Measurements from ENCODE around the gene ENPP3. TPM values are rescaled to one million over a fixed set of nuclear protein-coding genes. Genes with fewer than 3 reads are reported as not detected.

The ENPP3 gene
- polyA plus RNA-seq, 1 of the 3 experiments (the other 2 are of a cell fraction): not detected

- ChIA-PET POLR2A (no interaction called here), CTCF (no interaction called here)
Measured at GRCh38 chr6:131761762-131762067, 124.6 kb downstream of the ENPP3 start.

More at GRCh38 chr6:131761762-131762067, 124.6 kb downstream of the ENPP3 start:
- H3K27ac ChIP-seq (ENCODE audit: low read depth in 2 of 2, low read length in 1 of 2): no peak overlapping the region
- no peak overlapping the region for H3K4me2 ChIP-seq
- DNase-seq: no peak
- no peaks in the 10 kb centered on the region for H3F3A ChIP-seq (replicated peaks; ENCODE audit: insufficient read depth)
- H3K9me3 ChIP-seq: no peaks in the 10 kb centered on the region
- H3K36me3 ChIP-seq (replicated peaks in 1 of 2; ENCODE audit: control insufficient read depth in 1 of 2, insufficient read depth in 2 of 2, low read length in 1 of 2): no peaks in the 10 kb centered on the region
- H3K4me3 ChIP-seq (ENCODE audit: low read depth in 2 of 2, low read length in 1 of 2): no peak overlapping the region
- no peaks in the 10 kb centered on the region; a peak in 1 of 4 replicates for H3K4me1 ChIP-seq (ENCODE audit: control insufficient read depth in 1 of 2, insufficient read depth in 2 of 2, low read depth in 1 of 2, low read length in 1 of 2)
- TF ChIP-seq EP300 (IDR thresholded peaks at IDR 0.05; ENCODE audit: borderline replicate concordance in 1 of 2, low read depth in 1 of 2, low read length in 1 of 2) (no peak), RXRA (IDR thresholded peaks at IDR 0.05; ENCODE audit: borderline replicate concordance, low read depth) (no peak), FOXJ3 (CRISPR knock-in tag; IDR thresholded peaks at IDR 0.05) (no peak), GABPA (IDR thresholded peaks at IDR 0.05; ENCODE audit: low read depth) (no peak), MXI1 (IDR thresholded peaks at IDR 0.05; ENCODE audit: low read depth, low read length) (no peak), MEF2A (IDR thresholded peaks at IDR 0.05; ENCODE audit: borderline replicate concordance, low read depth) (no peak), USF2 (IDR thresholded peaks at IDR 0.05; ENCODE audit: borderline replicate concordance, low read depth, low read length) (no peak), POLR2AphosphoS5 (IDR thresholded peaks at IDR 0.05; ENCODE audit: low read depth, low read length) (no peak), REST (IDR thresholded peaks at IDR 0.05; ENCODE audit: low read depth, low read length) (no peak)
- TF ChIP-seq, protein P1, sequence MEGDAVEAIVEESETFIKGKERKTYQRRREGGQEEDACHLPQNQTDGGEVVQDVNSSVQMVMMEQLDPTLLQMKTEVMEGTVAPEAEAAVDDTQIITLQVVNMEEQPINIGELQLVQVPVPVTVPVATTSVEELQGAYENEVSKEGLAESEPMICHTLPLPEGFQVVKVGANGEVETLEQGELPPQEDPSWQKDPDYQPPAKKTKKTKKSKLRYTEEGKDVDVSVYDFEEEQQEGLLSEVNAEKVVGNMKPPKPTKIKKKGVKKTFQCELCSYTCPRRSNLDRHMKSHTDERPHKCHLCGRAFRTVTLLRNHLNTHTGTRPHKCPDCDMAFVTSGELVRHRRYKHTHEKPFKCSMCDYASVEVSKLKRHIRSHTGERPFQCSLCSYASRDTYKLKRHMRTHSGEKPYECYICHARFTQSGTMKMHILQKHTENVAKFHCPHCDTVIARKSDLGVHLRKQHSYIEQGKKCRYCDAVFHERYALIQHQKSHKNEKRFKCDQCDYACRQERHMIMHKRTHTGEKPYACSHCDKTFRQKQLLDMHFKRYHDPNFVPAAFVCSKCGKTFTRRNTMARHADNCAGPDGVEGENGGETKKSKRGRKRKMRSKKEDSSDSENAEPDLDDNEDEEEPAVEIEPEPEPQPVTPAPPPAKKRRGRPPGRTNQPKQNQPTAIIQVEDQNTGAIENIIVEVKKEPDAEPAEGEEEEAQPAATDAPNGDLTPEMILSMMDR (IDR thresholded peaks at IDR 0.05): no peak
- H3K27me3 ChIP-seq (ENCODE audit: insufficient read depth): peaks cover 5% of the 10 kb centered on the region; the same call in 1 of the 2 replicates
- H3K79me2 ChIP-seq (ENCODE audit: insufficient read depth): no peaks in the 10 kb centered on the region
- WGBS (ENCODE audit: low lambda C conversion rate): 0% methylated on average over 1 of the region's 1 CpG
- no peaks in the 10 kb centered on the region for H4K20me1 ChIP-seq (ENCODE audit: insufficient read depth)
- H3K9ac ChIP-seq: no peak overlapping the region
- H2AFZ ChIP-seq (ENCODE audit: low read depth): no peak overlapping the region
- H3K9me2 ChIP-seq: no peaks in the 10 kb centered on the region
